HG02943 (cell line): Measurements from ENCODE around the gene WDR27.
"Not testable (repeated sequence)": the region's sequence is repeated elsewhere in the genome, so short reads cannot be mapped to it uniquely, and the experiment has no call there.

Source experiments
- ATAC-seq: cut with Tn5 transposase; IDR thresholded peaks from one replicate; pipeline ENCODE4 v1.9.1; 2021; ENCODE audit warnings: mild to moderate bottlenecking, low read depth, moderate library complexity; ENCODE audit not compliant: unreplicated experiment

The WDR27 gene

GRCh38 chr6:169454204-169454871 is 247.5 kb downstream of the WDR27 start:
- no peak for ATAC-seq

- no peak for ATAC-seq
Observed at GRCh38 chr6:169452869-169453620, 248.8 kb downstream of the WDR27 start.

DNA sequence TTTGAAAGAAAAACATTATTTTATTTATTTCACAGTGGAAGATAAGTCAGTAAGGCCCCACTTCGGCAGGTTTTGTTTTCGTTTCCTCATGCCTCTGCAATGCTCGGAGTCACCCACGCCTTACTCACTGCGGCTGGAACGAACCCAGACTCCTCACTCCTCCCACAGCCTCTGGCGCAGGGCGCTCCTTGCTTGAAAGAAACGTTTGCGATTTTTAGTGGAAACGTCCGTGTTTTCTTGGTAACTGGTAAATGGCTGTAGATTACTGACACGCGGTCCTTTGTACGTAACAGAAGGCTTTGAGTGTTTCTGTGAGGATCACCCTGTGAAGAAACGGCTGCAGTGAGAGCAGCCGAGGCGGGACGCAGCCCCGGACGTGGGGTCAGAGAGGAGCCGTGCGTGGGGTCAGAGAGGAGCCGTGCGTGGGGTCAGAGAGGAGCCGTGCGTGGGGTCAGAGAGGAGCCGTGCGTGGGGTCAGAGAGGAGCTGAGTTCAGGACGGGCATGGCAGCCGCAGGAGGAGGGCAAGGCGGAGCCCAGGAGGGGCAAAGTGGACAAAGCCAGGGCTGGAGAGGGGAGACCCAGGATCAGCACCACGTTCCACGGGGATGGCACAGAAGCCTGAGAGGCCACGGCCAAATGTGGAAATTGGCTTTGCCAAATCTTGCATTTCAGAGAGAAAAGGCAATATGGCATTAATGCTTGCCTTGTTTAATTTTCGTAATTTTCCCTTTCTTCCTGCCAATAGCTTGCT is 249.5 kb downstream of the WDR27 start:
- ATAC-seq: no peak

GRCh38 chr6:169451065-169451838 is 250.6 kb downstream of the WDR27 start:
- ATAC-seq: no peak

- no peak for ATAC-seq
Observed at GRCh38 chr6:169450097-169450496, 251.7 kb downstream of the WDR27 start.

DNA sequence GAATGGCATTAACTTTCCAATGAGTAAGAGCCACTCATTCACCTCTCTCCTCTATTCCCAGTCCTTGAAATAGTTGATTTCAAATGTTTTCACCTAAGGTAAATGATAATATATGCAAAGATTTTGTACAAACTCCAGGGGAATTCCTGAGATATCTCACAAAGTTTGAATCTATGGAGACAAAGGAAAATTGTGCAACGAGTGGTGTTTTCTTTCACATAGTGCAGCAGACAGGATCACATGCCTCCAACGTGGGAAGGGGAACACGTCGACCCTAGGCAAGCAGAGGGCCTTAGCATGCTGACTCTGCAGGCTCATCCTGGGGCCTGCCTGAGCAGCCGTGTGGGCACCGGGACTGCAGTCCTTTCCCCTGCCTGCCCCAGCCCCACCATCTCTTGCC is 252.6 kb downstream of the WDR27 start:
- ATAC-seq: no peak

DNA sequence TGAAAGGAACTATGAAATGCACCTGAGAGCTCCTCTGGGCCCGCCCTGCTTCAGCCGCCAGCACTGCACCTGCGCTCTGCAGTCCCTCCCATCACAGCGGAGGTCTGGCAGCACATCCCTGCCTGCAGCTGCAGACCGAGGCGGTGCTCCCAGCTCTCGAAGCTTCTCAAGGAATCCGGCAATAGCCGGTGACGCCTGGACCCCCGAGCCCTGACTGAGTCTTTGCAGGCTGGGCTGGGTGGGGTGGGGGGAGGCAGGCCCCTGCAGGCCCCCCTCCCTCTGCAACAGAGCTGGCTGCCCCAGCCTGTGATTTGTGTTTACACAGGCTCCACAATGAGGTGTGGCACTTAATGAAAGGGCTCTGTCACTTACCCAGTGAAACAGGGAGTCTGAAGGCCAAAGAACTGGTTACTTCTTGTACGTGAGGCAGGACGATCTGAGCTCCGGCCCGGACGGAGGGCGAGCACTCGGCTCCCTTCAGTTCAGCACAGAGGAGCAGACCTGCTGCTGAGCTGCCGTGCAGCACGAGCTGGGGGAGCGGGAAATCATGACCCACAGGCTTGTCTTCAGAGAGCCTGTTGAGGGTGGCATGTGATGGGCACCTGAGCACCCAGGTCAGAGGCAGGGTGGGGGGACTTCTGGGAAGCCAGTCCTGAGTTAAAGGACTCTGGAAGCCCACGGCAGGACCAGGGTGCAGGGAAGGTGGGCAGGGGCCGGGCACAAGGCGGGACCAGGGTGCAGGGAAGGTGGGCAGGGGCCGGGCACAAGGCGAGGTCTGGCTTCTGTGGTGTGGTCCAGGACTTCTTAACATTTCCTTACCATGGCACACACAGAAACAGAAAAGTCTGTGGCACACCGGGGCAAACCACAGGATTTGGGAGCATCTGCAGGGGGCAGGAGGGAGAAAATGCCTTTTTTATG is 255.9 kb downstream of the WDR27 start:
- no peak for ATAC-seq

- ATAC-seq: no peak
Observed at GRCh38 chr6:169445227-169445626, 256.6 kb downstream of the WDR27 start.

GRCh38 chr6:169441292-169441691 is 260.5 kb downstream of the WDR27 start:
- ATAC-seq: no peak

DNA sequence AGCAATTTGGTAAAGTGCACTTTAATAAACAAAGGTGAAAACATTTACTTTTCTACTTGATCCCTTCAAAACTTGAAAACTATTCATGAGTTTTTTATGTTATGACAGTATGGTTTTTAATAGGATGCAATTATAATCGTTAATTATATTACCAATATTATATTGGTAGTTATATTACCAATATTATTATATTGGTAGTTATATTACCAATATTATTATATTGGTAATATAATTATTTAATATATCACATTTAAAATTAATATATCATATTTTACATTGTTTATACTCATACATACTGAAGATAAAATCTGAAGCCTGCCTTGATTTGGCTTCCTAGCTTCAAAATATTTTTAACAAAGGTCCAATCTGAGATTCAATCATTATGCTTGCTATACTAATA is 262.1 kb downstream of the WDR27 start:
- ATAC-seq: no peak

GRCh38 chr6:169434554-169434953 is 267.3 kb downstream of the WDR27 start:
- not testable (repeated sequence) for ATAC-seq

- no peak for ATAC-seq
Observed at GRCh38 chr6:169429001-169429400, 272.8 kb downstream of the WDR27 start.

DNA sequence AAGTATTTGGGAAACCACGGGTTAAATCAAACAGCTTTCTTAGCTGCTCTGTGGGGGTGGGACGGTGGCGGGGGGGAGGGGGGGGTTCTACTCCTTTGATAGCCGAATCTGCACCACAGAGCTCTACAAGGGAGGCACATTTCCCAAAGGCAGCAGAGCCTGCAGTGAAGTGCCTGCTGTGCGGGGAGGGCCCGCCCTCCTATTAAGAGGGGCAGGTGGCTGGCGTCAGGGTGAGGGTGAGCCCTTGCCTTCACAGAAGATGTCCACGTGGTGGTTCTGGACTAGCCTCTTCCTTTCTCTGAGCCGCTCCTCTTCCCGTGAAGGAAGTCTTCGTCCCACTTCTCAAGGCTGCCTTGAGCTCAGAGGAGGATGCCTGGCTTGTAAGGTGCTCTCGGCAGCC is 273.3 kb downstream of the WDR27 start:
- no peak for ATAC-seq

DNA sequence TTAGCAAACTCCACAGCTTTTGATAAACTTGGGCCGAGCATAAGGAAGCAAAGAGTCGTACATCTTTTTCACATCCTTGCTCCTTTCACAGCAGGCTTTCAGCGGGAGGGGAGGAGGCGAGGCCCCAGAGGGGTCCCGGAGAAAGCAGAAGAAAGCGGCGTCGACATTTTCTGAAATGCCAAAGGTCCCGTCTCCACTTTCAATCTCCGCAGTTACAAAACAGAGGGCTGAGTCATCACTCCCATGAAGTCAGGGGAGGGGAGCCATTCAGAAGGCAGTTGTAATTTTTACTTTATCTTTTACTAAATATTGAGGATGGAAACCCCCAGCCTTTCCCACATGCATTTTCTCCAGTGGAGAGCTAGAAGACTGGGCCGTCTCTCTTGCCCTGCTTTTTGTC is 274.0 kb downstream of the WDR27 start:
- no peak for ATAC-seq

DNA sequence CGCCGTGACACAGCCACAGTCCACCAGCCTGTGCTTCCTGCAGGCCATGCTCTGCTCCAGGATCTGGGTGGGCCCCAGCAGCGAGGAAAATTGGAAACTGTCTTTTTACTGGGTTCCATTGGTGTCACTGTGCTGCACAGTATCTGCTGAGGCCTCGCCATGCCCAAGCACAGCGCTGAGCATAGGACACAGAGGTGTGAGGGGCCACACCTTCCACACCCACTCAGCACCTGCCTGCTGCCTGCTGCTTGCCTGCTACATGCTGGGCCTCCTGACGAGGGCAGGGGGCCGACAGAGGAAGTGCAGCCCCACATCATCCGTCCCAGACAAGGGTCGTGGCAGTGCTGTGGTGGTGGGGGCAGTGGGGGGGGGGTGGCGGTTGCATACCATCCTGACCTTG is 275.2 kb downstream of the WDR27 start:
- no peak for ATAC-seq

GRCh38 chr6:169425628-169426370 is 276.0 kb downstream of the WDR27 start:
- ATAC-seq: no peak

DNA sequence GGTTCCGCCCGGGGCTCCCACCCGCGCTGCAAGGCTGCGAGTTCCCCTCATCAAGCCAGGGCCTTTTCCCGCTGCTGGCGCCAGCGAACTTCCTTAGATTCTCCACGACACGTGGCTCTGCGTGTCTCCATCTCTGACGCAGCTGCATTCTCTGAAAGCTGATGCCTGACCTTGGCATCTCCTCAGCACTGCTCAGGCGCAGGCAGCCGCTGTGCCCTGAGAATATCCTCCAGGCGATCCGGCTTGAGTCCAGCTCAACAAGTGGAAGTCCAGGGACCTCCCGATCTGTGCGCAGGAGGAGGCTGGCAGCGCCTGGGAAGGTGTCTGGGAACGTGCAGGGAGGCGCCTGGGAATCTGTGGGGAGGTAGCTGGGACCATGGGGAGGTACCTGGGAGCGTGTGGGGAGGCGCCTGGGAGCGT is 277.0 kb downstream of the WDR27 start:
- ATAC-seq: no peak

- ATAC-seq: no peak
Observed at GRCh38 chr6:169424149-169424804, 277.6 kb downstream of the WDR27 start.
